OCI-LY7 (cell line): ENCODE measurements around the gene TTC7B. TPM values are rescaled to one million over a fixed set of nuclear protein-coding genes. Genes with fewer than 3 reads are reported as not detected.

Source experiments
- BruUV-seq: library from RNA; stranded (reverse); fragments of 400-500 nt; replicated peaks from 2 replicates; lab custom pipeline; 2021; lab: Mats Ljungman, UMichigan
- CTCF ChIA-PET: fragments of 300-600 bp; sonication (Branson Sonifier 250); formaldehyde crosslinking; loops from one replicate; lab custom pipeline; 2022; ENCODE audit warnings: antibody characterized with exemption; ENCODE audit not compliant: unreplicated experiment; lab: Charles Lee
- POLR2A ChIA-PET: fragments of 300-600 bp; sonication (Branson Sonifier 250); formaldehyde crosslinking; loops from one replicate; lab custom pipeline; 2022; ENCODE audit warnings: antibody characterized with exemption; lab: Charles Lee
- DNase-seq: peaks from one replicate; pipeline ENCODE4 v3.0.0-alpha.2; 2015; ENCODE audit warnings: low spot score
- H2AFZ ChIP-seq: fragments of 200-600 bp; sonication (generic), shearing (Covaris generic); 2 replicates; pipeline ENCODE4 v1.6.1; 2014; ENCODE audit warnings: mild to moderate bottlenecking, antibody characterized with exemption, low read length, moderate library complexity
- H3K27ac ChIP-seq: fragments of 200-600 bp; sonication (generic); 2 replicates; pipeline ENCODE4 v1.5.1; 2014; ENCODE audit warnings: mixed run types, low read depth, mild to moderate bottlenecking, moderate library complexity, low read length, inconsistent platforms; ENCODE audit not compliant: poor library complexity, severe bottlenecking
- H3K36me3 ChIP-seq: fragments of 200-600 bp; sonication (generic); 2 replicates; pipeline ENCODE4 v1.6.1; 2014; ENCODE audit warnings: mild to moderate bottlenecking, antibody characterized with exemption, low read length, moderate library complexity, mixed read lengths; ENCODE audit not compliant: insufficient read depth
- H3K4me1 ChIP-seq: fragments of 200-600 bp; sonication (generic); 2 replicates; pipeline ENCODE4 v1.5.1; 2014; ENCODE audit warnings: mild to moderate bottlenecking, low read length; ENCODE audit not compliant: insufficient read depth, poor library complexity, severe bottlenecking
- H3K4me2 ChIP-seq: fragments of 200-600 bp; sonication (generic); 2 replicates; pipeline ENCODE4 v1.6.1; 2014; ENCODE audit warnings: mild to moderate bottlenecking, low read length
- H3K4me3 ChIP-seq: fragments of 200-600 bp; sonication (generic); 2 replicates; pipeline ENCODE4 v1.5.1; 2014; ENCODE audit warnings: mild to moderate bottlenecking, low read depth, low read length; ENCODE audit not compliant: poor library complexity, severe bottlenecking
- H3K79me2 ChIP-seq: fragments of 200-600 bp; sonication (generic); 2 replicates; pipeline ENCODE4 v1.6.1; 2016; ENCODE audit warnings: low read depth, mild to moderate bottlenecking, low read length, moderate library complexity, mixed read lengths; ENCODE audit not compliant: insufficient read depth
- H3K9me2 ChIP-seq: fragments of 200-600 bp; sonication (generic); 2 replicates; pipeline ENCODE4 v1.6.1; 2016; ENCODE audit warnings: mild to moderate bottlenecking, low read length, mixed read lengths; ENCODE audit not compliant: insufficient read depth
- H3K9me3 ChIP-seq: fragments of 200-600 bp; sonication (generic); 2 replicates; pipeline ENCODE4 v1.6.1; 2014; ENCODE audit warnings: mild to moderate bottlenecking, mixed run types, low read length, mixed read lengths
- H4K20me1 ChIP-seq: fragments of 200-600 bp; sonication (generic); 2 replicates; pipeline ENCODE4 v1.6.1; 2014; ENCODE audit warnings: mild to moderate bottlenecking, antibody characterized with exemption, low read length, moderate library complexity, mixed read lengths; ENCODE audit not compliant: insufficient read depth
- CTCF ChIP-seq: fragments of 200-600 bp; sonication (generic); conservative IDR thresholded peaks from 2 replicates; pipeline ENCODE4 v1.5.1; 2014; ENCODE audit warnings: mild to moderate bottlenecking, antibody characterized with exemption, low read length, moderate library complexity, mixed read lengths
- EZH2phosphoT487 ChIP-seq: fragments of 200-600 bp; sonication (generic); IDR thresholded peaks from 2 replicates; pipeline ENCODE4 v1.6.1; 2018; ENCODE audit warnings: low read depth, borderline replicate concordance, mild to moderate bottlenecking, mixed run types, antibody characterized with exemption, low read length, moderate library complexity, mixed read lengths
- intact Hi-C: fragments of 100-400 bp; cut with micrococcal nuclease; formaldehyde crosslinking; loops from one replicate; pipeline ENCODE4 v1.10.0; 2022; ENCODE audit not compliant: unreplicated experiment
- total RNA-seq, 2 experiments: library from RNA; depleted of rRNA in 1 of 2; stranded (reverse); fragments of >200 nt in 1 of 2; shearing (Covaris generic) in 1 of 2; gene quantifications; 2 replicates each; pipeline ENCODE4 v1.2.3, GENCODE V29; 2014 to 2022

TTC7B gene
- total RNA-seq, 2 experiments from 2014 or later = 0.19 to 0.51 TPM

DNA sequence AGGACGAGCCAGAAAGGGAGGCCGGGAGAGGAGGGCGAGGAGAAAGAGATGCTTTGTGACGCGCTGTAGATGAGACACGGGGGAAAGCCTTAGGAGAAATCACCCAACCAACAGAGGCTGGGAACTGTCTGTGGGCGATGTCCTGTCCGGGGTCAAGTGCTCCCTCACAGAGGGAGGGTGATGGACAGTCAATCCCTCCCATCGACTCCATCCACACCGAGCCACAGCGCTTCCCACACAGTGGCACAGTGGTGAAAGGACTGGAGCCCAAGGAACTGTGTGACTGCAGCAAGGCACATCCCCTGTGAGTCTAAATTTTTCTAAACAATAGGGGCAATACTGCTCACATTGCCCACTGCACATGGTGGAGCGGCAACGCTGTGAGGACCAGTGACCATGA lies 89.1 kb downstream of the TTC7B start:
- H3K9me2 ChIP-seq = no peaks in the 10 kb centered on the region
- no peak overlapping the region for H3K4me3 ChIP-seq
- BruUV-seq = no TSS peak
- H3K36me3 ChIP-seq = no peaks in the 10 kb centered on the region
- ChIA-PET POLR2A (no interaction called here), CTCF (no interaction called here)
- DNase-seq = no peak
- no peaks in the 10 kb centered on the region for H4K20me1 ChIP-seq
- no peak overlapping the region for H3K4me2 ChIP-seq
- H3K79me2 ChIP-seq = no peaks in the 10 kb centered on the region
- H2AFZ ChIP-seq = no peak overlapping the region
- no peaks in the 10 kb centered on the region for H3K9me3 ChIP-seq
- no peak for TF ChIP-seq EZH2phosphoT487
- TF ChIP-seq CTCF = no peak
- intact Hi-C loops = no loop called here
- no peaks in the 10 kb centered on the region for H3K4me1 ChIP-seq
- H3K27ac ChIP-seq = no peak overlapping the region

DNA sequence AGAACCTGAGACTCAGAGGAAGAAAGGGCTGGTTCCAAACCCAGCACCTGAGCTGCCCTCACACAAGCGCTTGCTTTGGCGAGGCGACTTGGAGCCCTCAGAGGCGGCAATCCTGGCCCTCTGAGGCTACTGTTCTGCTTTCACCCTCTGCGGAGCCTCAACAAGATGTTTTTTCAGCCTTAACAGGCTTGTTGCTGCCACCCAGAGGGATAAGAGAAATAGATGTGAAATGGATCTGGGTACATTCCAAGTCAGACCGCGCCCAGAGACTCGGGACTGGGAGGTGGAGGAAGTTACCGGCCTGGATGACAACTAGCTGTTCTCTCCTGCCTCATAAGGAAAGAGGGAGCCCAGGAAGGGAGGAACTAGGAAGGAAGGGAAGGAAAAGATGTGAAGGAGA lies 89.6 kb downstream of the TTC7B start:
- intact Hi-C loops = no loop called here
- Histone ChIP-seq H3K36me3 (no peaks in the 10 kb centered on the region), H3K9me3 (no peaks in the 10 kb centered on the region), H3K4me2 (no peak overlapping the region), H3K79me2 (no peaks in the 10 kb centered on the region), H3K4me1 (no peaks in the 10 kb centered on the region), H3K9me2 (no peaks in the 10 kb centered on the region), H3K4me3 (no peak overlapping the region), H3K27ac (no peak overlapping the region), H4K20me1 (no peaks in the 10 kb centered on the region), H2AFZ (no peak overlapping the region)
- TF ChIP-seq EZH2phosphoT487 (no peak), CTCF (no peak)
- no TSS peak for BruUV-seq
- CTCF ChIA-PET = no interaction called here
- DNase-seq = no peak
- POLR2A ChIA-PET = no interaction called here

DNA sequence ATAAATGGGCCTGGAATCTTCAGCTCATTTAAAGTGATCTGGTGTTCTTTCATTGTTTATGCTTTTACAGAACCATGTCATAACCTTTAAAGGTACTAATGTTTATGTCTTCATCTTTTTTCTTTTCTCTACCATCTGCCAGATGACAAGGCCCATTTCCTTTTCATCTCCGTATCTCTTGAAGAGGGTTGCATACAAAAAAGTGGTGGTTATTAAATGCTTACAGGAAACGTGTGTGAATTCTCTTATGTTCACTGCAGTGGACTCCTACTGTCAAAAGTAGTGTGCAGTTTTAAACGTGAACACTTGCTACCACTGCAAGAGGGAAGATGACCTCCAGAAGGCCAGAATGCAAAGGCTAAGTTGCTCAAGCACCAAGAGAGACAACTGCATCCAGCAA lies 91.4 kb downstream of the TTC7B start:
- H3K4me2 ChIP-seq = no peak overlapping the region
- intact Hi-C loops = no loop called here
- BruUV-seq = no TSS peak
- TF ChIP-seq EZH2phosphoT487 = no peak
- no peak for TF ChIP-seq CTCF
- H3K4me1 ChIP-seq = no peaks in the 10 kb centered on the region
- no peaks in the 10 kb centered on the region for H3K79me2 ChIP-seq
- CTCF ChIA-PET = no interaction called here
- POLR2A ChIA-PET = no interaction called here
- H2AFZ ChIP-seq = no peak overlapping the region
- H3K4me3 ChIP-seq = no peak overlapping the region
- H3K9me2 ChIP-seq = no peaks in the 10 kb centered on the region
- H3K36me3 ChIP-seq = no peaks in the 10 kb centered on the region
- no peaks in the 10 kb centered on the region for H3K9me3 ChIP-seq
- H4K20me1 ChIP-seq = no peaks in the 10 kb centered on the region
- H3K27ac ChIP-seq = no peak overlapping the region
- DNase-seq = no peak
